K562 (cell line): ENCODE results near the gene OR11A1. TPM values are rescaled to one million over a fixed set of nuclear protein-coding genes. Genes with fewer than 3 reads are reported as not detected.

Experiments used
- ATAC-seq: fragments of 200-7000 bp; cut with Tn5 transposase; 3 replicates; pipeline ENCODE4 v1.9.1; 2020; ENCODE audit warnings: moderate library complexity
- BruUV-seq: library from RNA; stranded (reverse); fragments of 400-500 nt; replicated peaks from 2 replicates; lab custom pipeline; 2021; lab: Mats Ljungman, UMichigan
- CTCF ChIA-PET: fragments of 300-600 bp; formaldehyde crosslinking; extraction: SDS; loops from one replicate; lab custom pipeline; 2021; ENCODE audit warnings: low intra/inter-chr PET ratio; lab: Yijun Ruan, JAX
- POLR2A ChIA-PET: fragments of 300-600, 350-650 bp; sonication (Branson Sonifier 250); formaldehyde crosslinking; extraction: SDS; loops from one replicate; lab custom pipeline; 2021; ENCODE audit warnings: antibody characterized with exemption, inconsistent platforms; lab: Yijun Ruan, JAX
- DNase-seq, 4 experiments: peaks; one replicate each; pipeline versions ENCODE4 v3.0.0 to v3.0.0-alpha.2; 2011 to 2018; ENCODE audit warnings: low spot score in 3 of 4, mixed read lengths in 3 of 4; ENCODE audit errors: extremely low read depth in 1 of 4
- FAIRE-seq: peaks from 2 replicates; lab custom pipeline; 2011; peaks lifted over from hg19 to GRCh38; lab: Jason Lieb, UNC
- H2AFZ ChIP-seq: 2 replicates; pipeline ENCODE4 v1.6.0; 2011; ENCODE audit warnings: low read depth, low read length, control low read depth, inconsistent platforms
- H3K27ac ChIP-seq: fragments of 200-600 bp; 3 replicates; pipeline ENCODE4 v1.8.0; 2011; ENCODE audit warnings: low read depth, mild to moderate bottlenecking, control low read depth, inconsistent platforms, low read length, moderate library complexity, mixed read lengths; ENCODE audit errors: extremely low read depth
- H3K27me3 ChIP-seq, 2 experiments: fragments of 300-600 bp in 1 of 2; 2 replicates in 1 of 2; 3 replicates in 1 of 2; pipeline versions ENCODE4 v1.6.0 to v1.8.0; 2011; ENCODE audit warnings: inconsistent platforms in 2 of 2, low read length in 2 of 2, mild to moderate bottlenecking in 1 of 2, mixed read lengths in 1 of 2, moderate library complexity in 1 of 2; ENCODE audit not compliant: control insufficient read depth in 2 of 2, insufficient read depth in 2 of 2
- H3K36me3 ChIP-seq: fragments of 300-600 bp; 3 replicates; pipeline ENCODE4 v1.8.0; 2011; ENCODE audit warnings: mild to moderate bottlenecking, low read length, inconsistent platforms; ENCODE audit not compliant: control insufficient read depth, insufficient read depth
- H3K4me1 ChIP-seq, 2 experiments: fragments of 200-600 bp in 1 of 2; replicated peaks in 1 of 2; 2 replicates in 1 of 2; 3 replicates in 1 of 2; pipeline versions ENCODE4 v1.5.1 to v1.8.0; 2011; ENCODE audit warnings: inconsistent platforms in 2 of 2, low read length in 2 of 2, mild to moderate bottlenecking in 1 of 2, mixed read lengths in 1 of 2, moderate library complexity in 1 of 2; ENCODE audit not compliant: control insufficient read depth in 2 of 2, insufficient read depth in 2 of 2
- H3K4me2 ChIP-seq: 2 replicates; pipeline ENCODE4 v1.6.1; 2011; ENCODE audit warnings: low read length, control low read depth, inconsistent platforms, mixed read lengths; ENCODE audit not compliant: insufficient read depth
- H3K4me3 ChIP-seq: fragments of 200-600 bp; sonication (generic), shearing (Covaris generic); 2 replicates; pipeline ENCODE4 v1.5.1; 2016; ENCODE audit warnings: control low read depth, inconsistent platforms
- H3K79me2 ChIP-seq: fragments of 200-600 bp; 3 replicates; pipeline ENCODE4 v1.8.0; 2011; ENCODE audit warnings: low read length, inconsistent platforms; ENCODE audit not compliant: control insufficient read depth, insufficient read depth
- H3K9ac ChIP-seq, 2 experiments: 2 replicates each; pipeline versions ENCODE4 v1.6.0 to v1.6.1; 2011; ENCODE audit warnings: low read depth in 2 of 2, low read length in 2 of 2, control low read depth in 1 of 2, inconsistent platforms in 1 of 2, mild to moderate bottlenecking in 1 of 2, mixed read lengths in 1 of 2; ENCODE audit not compliant: insufficient read depth in 1 of 2
- H3K9me1 ChIP-seq: one replicate; pipeline ENCODE4 v1.6.0; 2011; ENCODE audit warnings: inconsistent platforms, mild to moderate bottlenecking, low read length, moderate library complexity; ENCODE audit not compliant: control insufficient read depth, insufficient read depth
- H3K9me3 ChIP-seq: replicated peaks from 2 replicates; pipeline ENCODE4 v1.5.1; 2011; ENCODE audit warnings: low read depth, low read length, inconsistent platforms; ENCODE audit not compliant: control insufficient read depth, insufficient read depth
- H4K20me1 ChIP-seq: replicated peaks from 2 replicates; pipeline ENCODE4 v1.6.1; 2011; ENCODE audit warnings: low read length, inconsistent platforms, mixed read lengths; ENCODE audit not compliant: control insufficient read depth, insufficient read depth
- ATF2 ChIP-seq: sonication (generic); formaldehyde crosslinking; IDR thresholded peaks from 2 replicates; pipeline ENCODE4 v1.8.1; 2022; ENCODE audit warnings: missing genetic modification reagents
- BDP1 ChIP-seq: IDR thresholded peaks from 3 replicates; pipeline ENCODE4 v1.6.1; 2011; ENCODE audit not compliant: insufficient read length, insufficient read depth
- CBX8 ChIP-seq: fragments of 200-600 bp; sonication (generic); IDR thresholded peaks from 2 replicates; pipeline ENCODE4 v1.6.1; 2012; ENCODE audit warnings: borderline replicate concordance, mixed run types, low read depth, mild to moderate bottlenecking, moderate library complexity, mixed read lengths, low read length, control low read depth, inconsistent platforms; ENCODE audit not compliant: poor library complexity, severe bottlenecking; ENCODE audit errors: extremely low read depth
- ETS1 ChIP-seq: conservative IDR thresholded peaks from 2 replicates; pipeline ENCODE4 v1.6.1; 2011; ENCODE audit warnings: low read depth, mild to moderate bottlenecking, low read length; ENCODE audit not compliant: control insufficient read depth
- KAT7 ChIP-seq: sonication (generic); formaldehyde crosslinking; IDR thresholded peaks from 2 replicates; pipeline ENCODE4 v1.8.0; 2022; ENCODE audit warnings: missing genetic modification reagents, mild to moderate bottlenecking, borderline replicate concordance
- MBD2 ChIP-seq: sonication (generic); IDR thresholded peaks from 2 replicates; pipeline ENCODE4 v1.6.1; 2016; ENCODE audit warnings: low read depth, borderline replicate concordance
- MEIS2 ChIP-seq: fragments of 450-650 bp; IDR thresholded peaks from 2 replicates; pipeline ENCODE4 v1.6.1; 2014; ENCODE audit warnings: mild to moderate bottlenecking; ENCODE audit not compliant: partially characterized antibody
- NBN ChIP-seq: fragments of 450-650 bp; IDR thresholded peaks from 2 replicates; pipeline ENCODE4 v1.6.1; 2016; ENCODE audit warnings: low read depth, mild to moderate bottlenecking
- PCBP1 ChIP-seq: fragments of 200-400 bp; formaldehyde crosslinking; IDR thresholded peaks from 2 replicates; pipeline ENCODE4 v1.6.1; 2018; ENCODE audit warnings: mild to moderate bottlenecking, low read depth, low read length; ENCODE audit not compliant: poor library complexity, severe bottlenecking
- PHB ChIP-seq: fragments of 250-450 bp; sonication (Bioruptor Pico); IDR thresholded peaks from 2 replicates; pipeline ENCODE4 v1.5.0; 2021
- PTTG1 ChIP-seq: fragments of 450-650 bp; IDR thresholded peaks from 2 replicates; pipeline ENCODE4 v1.6.1; 2016; ENCODE audit warnings: low read depth, mild to moderate bottlenecking, missing genetic modification characterization, missing compliant biosample characterization
- RAD21 ChIP-seq, 2 experiments: fragments of 250-450 bp in 1 of 2; fragments of 450-650 bp in 1 of 2; sonication (Bioruptor Pico) in 1 of 2; formaldehyde crosslinking in 1 of 2; IDR thresholded peaks in 1 of 2; conservative IDR thresholded peaks in 1 of 2; 2 replicates each; pipeline versions ENCODE4 v1.4.0 to v1.8.0; 2020 to 2022; ENCODE audit warnings: mild to moderate bottlenecking in 2 of 2, moderate library complexity in 1 of 2
- TGIF2 ChIP-seq: sonication (generic); formaldehyde crosslinking; IDR thresholded peaks from 2 replicates; pipeline ENCODE4 v1.8.1; 2022; ENCODE audit warnings: mild to moderate bottlenecking, missing genetic modification reagents, moderate library complexity
- ZNF316 ChIP-seq: fragments of 450-650 bp; IDR thresholded peaks from 2 replicates; pipeline ENCODE4 v1.6.1; 2016
- ZNF395 ChIP-seq: fragments of 200-800 bp; sonication (Bioruptor generic); IDR thresholded peaks from 2 replicates; pipeline ENCODE4 v1.6.1; 2017; ENCODE audit warnings: missing genetic modification characterization, missing compliant biosample characterization
- ZNF668 ChIP-seq: fragments of 250-450 bp; sonication (Bioruptor Pico); IDR thresholded peaks from 2 replicates; pipeline ENCODE4 v1.8.0; 2022; ENCODE audit warnings: mild to moderate bottlenecking, inconsistent platforms
- ZNF766 ChIP-seq: fragments of 200-800 bp; sonication (Bioruptor generic); conservative IDR thresholded peaks from 2 replicates; pipeline ENCODE4 v1.6.1; 2016; ENCODE audit warnings: missing genetic modification characterization, missing compliant biosample characterization
- WGBS: fragments of 100-300 bp; shearing (Covaris generic); methylation state at CpG from one replicate; pipeline ENCODE4 v1.1.6; 2016; ENCODE audit warnings: low coverage, mixed read lengths; ENCODE audit not compliant: insufficient coverage; ENCODE audit errors: missing lambda C conversion rate; 5-methylcytosine and 5-hydroxymethylcytosine counted together
- in situ Hi-C: fragments of 300-500 bp; cut with MboI; formaldehyde crosslinking; loops from 4 replicates; pipeline ENCODE4 v1.15.0; 2018; ENCODE audit warnings: inconsistent platforms, mixed read lengths
- intact Hi-C: fragments of 100-400 bp; cut with micrococcal nuclease; formaldehyde crosslinking; loops from 2 replicates; pipeline ENCODE4 v1.14.2; 2022
- polyA plus RNA-seq, 8 experiments: library from polyadenylated mRNA; depleted of rRNA in 4 of 8; stranded (reverse) in 5 of 8; unstranded in 3 of 8; fragments of >200 nt; fragmentation: Nextera tagmentation in 2 of 8; fragmentation: Illumina TruSeq in 1 of 8; extraction: Ambion mirVana in 2 of 8; extraction: Trizol in 1 of 8; gene quantifications; 2 replicates each; pipeline versions ENCODE4 v1.2.1 to v1.2.3, GENCODE V29; 2011 to 2014; ENCODE audit warnings: inconsistent platforms in 1 of 8, missing spikeins in 1 of 8
- total RNA-seq, 7 experiments: library from RNA; depleted of rRNA in 6 of 7; stranded (reverse); fragments of >200 nt in 6 of 7; fragmentation: Illumina TruSeq in 2 of 7; extraction: Trizol in 2 of 7; gene quantifications; 2 replicates each; pipeline versions ENCODE4 v1.2.1 to v1.2.3, GENCODE V29; 2011 to 2021; ENCODE audit warnings: low replicate concordance in 1 of 7
- TF ChIP-seq, protein P1 (sequence below): sonication (generic); formaldehyde crosslinking; IDR thresholded peaks from 2 replicates; pipeline ENCODE4 v1.8.0; 2023; ENCODE audit warnings: mild to moderate bottlenecking, missing genetic modification reagents

Gene OR11A1
- total and polyA plus RNA-seq, 9 of the 15 experiments (the other 6 are each of a cell fraction or from before 2014, with no cell fraction given): not detected

GRCh38 chr6:29487660-29488059 lies 30.8 kb upstream of the OR11A1 start, which contains the start of gene MAS1L:
TSS of gene MAS1L (minus strand) at chr6:29487956. CDS start at chr6:29487902, 54 bp downstream.
- no peaks in the 10 kb centered on the region for H3K27me3 ChIP-seq
- no peaks in the 10 kb centered on the region for H4K20me1 ChIP-seq
- ChIA-PET CTCF (no interaction called here), POLR2A (interaction anchor here (0.6 to 2.4 kb wide), 3 partner anchors 10 to 401 kb away, joined by 3 to 6 read pairs (median 3); partner anchors contain the start of gene OR2B3)
- no peaks in the 10 kb centered on the region for H3K79me2 ChIP-seq
- H2AFZ ChIP-seq: peak within 1 kb of the TSS; percentile 10
- FAIRE-seq: peak; percentile 26
- peaks cover 8 to 39% of the 10 kb centered on the region in 2 experiments; a peak in 4 of 5 replicates for H3K4me1 ChIP-seq
- no TSS peak for BruUV-seq
- H3K36me3 ChIP-seq: no peaks in the 10 kb centered on the region
- H3K4me2 ChIP-seq: no peak within 1 kb of the TSS; the same call in 1 of the 2 replicates
- WGBS: 10% methylated on average over 2 of the region's 2 CpGs
- in situ Hi-C loops (no loop called here), intact Hi-C loops (no loop called here)
- H3K9me1 ChIP-seq: no peaks in the 10 kb centered on the region
- no peak within 1 kb of the TSS for H3K27ac ChIP-seq
- peak; percentile 77 for ATAC-seq
- H3K9ac ChIP-seq: no peak within 1 kb of the TSS
- no peak within 1 kb of the TSS for H3K4me3 ChIP-seq
- no peaks in the 10 kb centered on the region for H3K9me3 ChIP-seq
- peak in 2 of 4 experiments; percentile 41 to 42 for DNase-seq
- no peak for TF ChIP-seq KAT7 (CRISPR knock-in tag)
- no peak for TF ChIP-seq ATF2
- TF ChIP-seq ZNF316: peak; percentile 82
- no peak for TF ChIP-seq BDP1
- 0 out of 4 replicates have a peak, but pooled peaks of 1 of the 2 experiments have one; percentile 15 for TF ChIP-seq RAD21 (CRISPR knock-in tag; conservative IDR thresholded peaks at IDR 0.05 in 1 of 2, IDR thresholded peaks at IDR 0.05 in 1 of 2)
- TF ChIP-seq MEIS2: no peak
- no peak for TF ChIP-seq PCBP1
- TF ChIP-seq NBN: no peak
- no peak for TF ChIP-seq PHB (CRISPR knock-in tag)
- no peak for TF ChIP-seq PTTG1 (tag)
- no peak for TF ChIP-seq MBD2
- TF ChIP-seq ZNF766 (CRISPR knock-in tag): no peak
- TF ChIP-seq ZNF668: no peak
- TF ChIP-seq CBX8: no peak
- TF ChIP-seq ETS1: no peak
- TF ChIP-seq, protein P1, sequence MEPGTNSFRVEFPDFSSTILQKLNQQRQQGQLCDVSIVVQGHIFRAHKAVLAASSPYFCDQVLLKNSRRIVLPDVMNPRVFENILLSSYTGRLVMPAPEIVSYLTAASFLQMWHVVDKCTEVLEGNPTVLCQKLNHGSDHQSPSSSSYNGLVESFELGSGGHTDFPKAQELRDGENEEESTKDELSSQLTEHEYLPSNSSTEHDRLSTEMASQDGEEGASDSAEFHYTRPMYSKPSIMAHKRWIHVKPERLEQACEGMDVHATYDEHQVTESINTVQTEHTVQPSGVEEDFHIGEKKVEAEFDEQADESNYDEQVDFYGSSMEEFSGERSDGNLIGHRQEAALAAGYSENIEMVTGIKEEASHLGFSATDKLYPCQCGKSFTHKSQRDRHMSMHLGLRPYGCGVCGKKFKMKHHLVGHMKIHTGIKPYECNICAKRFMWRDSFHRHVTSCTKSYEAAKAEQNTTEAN: no peak
- TF ChIP-seq ZNF395: no peak
- TF ChIP-seq TGIF2 (CRISPR knock-in tag): no peak
